MCF 10A (cell line): ENCODE results near the gene RPP21. TPM values are rescaled to one million over a fixed set of nuclear protein-coding genes. Genes with fewer than 3 reads are reported as not detected.

ENCODE experiments used
- BruUV-seq: library from RNA; stranded (reverse); fragments of 400-500 nt; replicated peaks from 2 replicates; lab custom pipeline; 2021; lab: Mats Ljungman, UMichigan
- CTCF ChIA-PET: fragments of 300-600 bp; sonication (Branson Sonifier 250); formaldehyde crosslinking; extraction: SDS; loops from one replicate; lab custom pipeline; 2021; ENCODE audit warnings: antibody characterized with exemption, inconsistent platforms; lab: Yijun Ruan, JAX
- POLR2A ChIA-PET: fragments of 300-600, 350-650 bp; sonication (Branson Sonifier 250); formaldehyde crosslinking; extraction: SDS; loops from one replicate; lab custom pipeline; 2020; ENCODE audit warnings: antibody characterized with exemption, inconsistent platforms; lab: Yijun Ruan, JAX
- DNase-seq: peaks from one replicate; pipeline ENCODE4 v3.0.0-alpha.2; 2018; ENCODE audit not compliant: unreplicated experiment
- H3K27ac Mint-ChIP-seq: one replicate; pipeline ENCODE4 v1.8.0; 2022; ENCODE audit warnings: mild to moderate bottlenecking, low read depth, mixed read lengths; ENCODE audit not compliant: unreplicated experiment
- H3K27me3 Mint-ChIP-seq: one replicate; pipeline ENCODE4 v1.8.0; 2022; ENCODE audit warnings: mixed read lengths; ENCODE audit not compliant: insufficient read depth, unreplicated experiment
- H3K36me3 Mint-ChIP-seq: one replicate; pipeline ENCODE4 v1.8.0; 2022; ENCODE audit warnings: mild to moderate bottlenecking, moderate library complexity, mixed read lengths; ENCODE audit not compliant: insufficient read depth, unreplicated experiment
- H3K4me1 Mint-ChIP-seq: one replicate; pipeline ENCODE4 v1.8.0; 2022; ENCODE audit warnings: mixed read lengths; ENCODE audit not compliant: insufficient read depth, unreplicated experiment
- H3K4me3 Mint-ChIP-seq: one replicate; pipeline ENCODE4 v1.8.0; 2022; ENCODE audit warnings: mild to moderate bottlenecking, moderate library complexity, mixed read lengths; ENCODE audit not compliant: unreplicated experiment
- H3K9me3 Mint-ChIP-seq: one replicate; pipeline ENCODE4 v1.8.0; 2022; ENCODE audit warnings: mixed read lengths; ENCODE audit not compliant: unreplicated experiment
- CTCF ChIP-seq: fragments of 200-600 bp; IDR thresholded peaks from one replicate; pipeline ENCODE4 v1.8.0; 2022; ENCODE audit warnings: antibody characterized with exemption, mild to moderate bottlenecking; ENCODE audit not compliant: unreplicated experiment
- intact Hi-C: fragments of 100-400 bp; cut with micrococcal nuclease; formaldehyde crosslinking; loops from 2 replicates; pipeline ENCODE4 v1.14.1; 2022
- total RNA-seq: library from RNA; stranded (reverse); gene quantifications from 2 replicates; pipeline ENCODE4 v1.2.3, GENCODE V29; 2022

RPP21 gene
- total RNA-seq, 1 experiment from 2014 or later: 74.1 TPM

- BruUV-seq: no TSS peak
- H3K27me3 Mint-ChIP-seq: no peaks in the 10 kb centered on the region
- TF ChIP-seq CTCF: no peak
- H3K36me3 Mint-ChIP-seq: peaks cover 10% of the 10 kb centered on the region
- ChIA-PET CTCF (interaction anchor here (0.7 kb wide), 2 partner anchors 24 to 332 kb away, joined by 3 to 4 read pairs; partner anchors contain the start of gene TRIM39), POLR2A (interaction anchor here (0.6 to 0.9 kb wide), 2 partner anchors 136 to 247 kb away, joined by 3 to 4 read pairs; no protein-coding TSS in a partner anchor)
- H3K9me3 Mint-ChIP-seq: no peaks in the 10 kb centered on the region
- H3K27ac Mint-ChIP-seq: no peak overlapping the region
- peaks cover 12% of the 10 kb centered on the region for H3K4me1 Mint-ChIP-seq
- intact Hi-C loops: no loop called here
- no peak overlapping the region for H3K4me3 Mint-ChIP-seq
- peak; percentile 24 for DNase-seq
Observed at GRCh38 chr6:30350524-30350923, 5.6 kb downstream of the RPP21 start.

DNA sequence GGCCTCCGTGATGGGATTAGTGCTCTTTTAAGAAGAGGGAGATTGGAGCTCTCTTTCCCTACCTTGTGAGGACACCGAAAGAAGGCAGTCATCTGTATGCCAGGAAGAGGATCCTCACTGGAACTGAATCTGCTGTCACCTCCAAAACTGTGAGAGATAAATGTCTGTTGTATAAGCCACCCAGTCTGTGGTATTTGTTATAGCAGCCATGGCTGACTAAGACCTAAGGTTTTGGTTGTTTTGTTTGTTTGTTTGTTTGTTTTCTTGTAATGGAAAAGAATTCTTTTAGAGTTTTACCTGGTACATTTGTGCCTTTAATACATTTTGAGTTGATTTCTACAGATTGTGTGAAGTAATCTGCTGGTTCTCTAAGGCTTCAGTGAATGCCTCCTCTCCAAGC is 7.6 kb downstream of the RPP21 start:
- DNase-seq: no peak
- Mint-ChIP-seq H3K27ac (no peak overlapping the region), H3K4me3 (no peak overlapping the region), H3K9me3 (no peaks in the 10 kb centered on the region), H3K4me1 (peaks cover 5% of the 10 kb centered on the region), H3K36me3 (no peaks in the 10 kb centered on the region), H3K27me3 (peaks cover 7% of the 10 kb centered on the region)
- ChIA-PET CTCF (no interaction called here), POLR2A (interaction anchor here (0.7 kb wide), 1 partner anchor 14 kb away, joined by 4 read pairs; no protein-coding TSS in a partner anchor)
- TF ChIP-seq CTCF: no peak
- intact Hi-C loops: no loop called here
- no TSS peak for BruUV-seq

GRCh38 chr6:30355281-30355680 is 10.3 kb downstream of the RPP21 start:
- no peak overlapping the region for H3K4me3 Mint-ChIP-seq
- H3K9me3 Mint-ChIP-seq: no peaks in the 10 kb centered on the region
- DNase-seq: no peak
- H3K27ac Mint-ChIP-seq: no peak overlapping the region
- H3K4me1 Mint-ChIP-seq: peaks cover 4% of the 10 kb centered on the region
- H3K36me3 Mint-ChIP-seq: no peaks in the 10 kb centered on the region
- BruUV-seq: no TSS peak
- POLR2A ChIA-PET: no interaction called here
- TF ChIP-seq CTCF: no peak
- intact Hi-C loops: loop anchor here (5.0 kb wide), 1 partner anchor 42 kb away; no protein-coding TSS in a partner anchor
- CTCF ChIA-PET: interaction anchor here (0.6 to 2.1 kb wide), 4 partner anchors 13 to 98 kb away, joined by 3 to 7 read pairs (median 4); no protein-coding TSS in a partner anchor
- peaks cover 30% of the 10 kb centered on the region for H3K27me3 Mint-ChIP-seq

GRCh38 chr6:30356536-30356935 is 11.6 kb downstream of the RPP21 start:
- ChIA-PET POLR2A (no interaction called here), CTCF (interaction anchor here (0.6 to 2.1 kb wide), 3 partner anchors 9 to 18 kb away, joined by 3 to 4 read pairs (median 4); no protein-coding TSS in a partner anchor)
- H3K27ac Mint-ChIP-seq: no peak overlapping the region
- DNase-seq: no peak
- H3K9me3 Mint-ChIP-seq: no peaks in the 10 kb centered on the region
- TF ChIP-seq CTCF: no peak
- intact Hi-C loops: loop anchor here (5.0 kb wide), 1 partner anchor 41 kb away; no protein-coding TSS in a partner anchor
- H3K36me3 Mint-ChIP-seq: no peaks in the 10 kb centered on the region
- no peaks in the 10 kb centered on the region for H3K4me1 Mint-ChIP-seq
- BruUV-seq: no TSS peak
- H3K27me3 Mint-ChIP-seq: peaks cover 43% of the 10 kb centered on the region
- no peak overlapping the region for H3K4me3 Mint-ChIP-seq
